Adrenal gland (tissue), 5 donors: Measurements from ENCODE around the gene P2RY1.

Experiments used
- POLR2A ChIP-seq, 2 donors: fragments of 450-650 bp; IDR thresholded peaks; one replicate each; pipeline ENCODE4 v1.6.1; 2017; ENCODE audit warnings: antibody characterized with exemption in 2 of 2, mild to moderate bottlenecking in 2 of 2, moderate library complexity in 1 of 2
- TF ChIP-seq, protein P1 (sequence below), 6 experiments: fragments of 450-650 bp in 4 of 6; fragments of 200-600 bp in 2 of 6; sonication (generic) in 1 of 6; IDR thresholded peaks; 1 replicate in 5 of 6; 2 replicates in 1 of 6; pipeline versions ENCODE4 v1.5.1 to v1.8.0; 2016 to 2021; ENCODE audit warnings: antibody characterized with exemption in 6 of 6, mild to moderate bottlenecking in 2 of 6, moderate library complexity in 1 of 6
- donor health status: DM: no; HTN: no; CAD: no.

GRCh38 chr3:152857082-152857481 lies 22.2 kb downstream of the P2RY1 start:
- no peak for TF ChIP-seq POLR2A (IDR thresholded peaks at IDR 0.05)
- TF ChIP-seq, protein P1, sequence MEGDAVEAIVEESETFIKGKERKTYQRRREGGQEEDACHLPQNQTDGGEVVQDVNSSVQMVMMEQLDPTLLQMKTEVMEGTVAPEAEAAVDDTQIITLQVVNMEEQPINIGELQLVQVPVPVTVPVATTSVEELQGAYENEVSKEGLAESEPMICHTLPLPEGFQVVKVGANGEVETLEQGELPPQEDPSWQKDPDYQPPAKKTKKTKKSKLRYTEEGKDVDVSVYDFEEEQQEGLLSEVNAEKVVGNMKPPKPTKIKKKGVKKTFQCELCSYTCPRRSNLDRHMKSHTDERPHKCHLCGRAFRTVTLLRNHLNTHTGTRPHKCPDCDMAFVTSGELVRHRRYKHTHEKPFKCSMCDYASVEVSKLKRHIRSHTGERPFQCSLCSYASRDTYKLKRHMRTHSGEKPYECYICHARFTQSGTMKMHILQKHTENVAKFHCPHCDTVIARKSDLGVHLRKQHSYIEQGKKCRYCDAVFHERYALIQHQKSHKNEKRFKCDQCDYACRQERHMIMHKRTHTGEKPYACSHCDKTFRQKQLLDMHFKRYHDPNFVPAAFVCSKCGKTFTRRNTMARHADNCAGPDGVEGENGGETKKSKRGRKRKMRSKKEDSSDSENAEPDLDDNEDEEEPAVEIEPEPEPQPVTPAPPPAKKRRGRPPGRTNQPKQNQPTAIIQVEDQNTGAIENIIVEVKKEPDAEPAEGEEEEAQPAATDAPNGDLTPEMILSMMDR (IDR thresholded peaks at IDR 0.05) = no peak
